A549 (cell line): ENCODE results near the gene GCDH. TPM values are rescaled to one million over a fixed set of nuclear protein-coding genes. Genes with fewer than 3 reads are reported as not detected.

Source experiments
- ATAC-seq, 2 experiments: fragments of 200-7000 bp in 1 of 2; fragments of >200 bp in 1 of 2; cut with Nextera tagmentation in 1 of 2; cut with Tn5 transposase in 1 of 2; 3 replicates each; pipeline versions ENCODE4 v1.8.0 to v1.9.1; 2018 to 2020; ENCODE audit warnings: mild to moderate bottlenecking in 1 of 2, moderate library complexity in 1 of 2
- CTCF ChIA-PET: fragments of 300-600 bp; sonication (Branson Sonifier 250); formaldehyde crosslinking; extraction: SDS; loops from one replicate; lab custom pipeline; 2021; ENCODE audit warnings: antibody characterized with exemption, inconsistent platforms; lab: Yijun Ruan, JAX
- POLR2A ChIA-PET: fragments of 350-600 bp; formaldehyde crosslinking; extraction: SDS; loops from one replicate; lab custom pipeline; 2021; ENCODE audit warnings: antibody characterized with exemption, inconsistent platforms; lab: Yijun Ruan, JAX
- DNase-seq, 2 experiments: peaks; one replicate each; pipeline versions ENCODE4 v3.0.0 to v3.0.0-alpha.2; 2011 to 2016; ENCODE audit warnings: low read depth in 1 of 2, low spot score in 1 of 2
- FAIRE-seq: peaks from 2 replicates; lab custom pipeline; 2011; peaks lifted over from hg19 to GRCh38; lab: Jason Lieb, UNC
- H3K27ac ChIP-seq, 2 experiments: fragments of >200 bp; sonication (Bioruptor Twin); formaldehyde crosslinking; 3 replicates each; pipeline ENCODE4 v1.5.1; 2016 to 2017
- H3K4me1 ChIP-seq: fragments of >200 bp; sonication (Bioruptor Twin); formaldehyde crosslinking; 3 replicates; pipeline ENCODE4 v1.6.1; 2016
- H3K4me2 ChIP-seq: fragments of >200 bp; sonication (Bioruptor Twin); formaldehyde crosslinking; 3 replicates; pipeline ENCODE4 v1.6.1; 2016
- H3K4me3 ChIP-seq: fragments of >200 bp; sonication (Bioruptor Twin); formaldehyde crosslinking; 3 replicates; pipeline ENCODE4 v1.5.1; 2016
- H3K9me3 ChIP-seq: fragments of >200 bp; sonication (Bioruptor Twin); formaldehyde crosslinking; 3 replicates; pipeline ENCODE4 v1.6.1; 2016
- BHLHE40 ChIP-seq: IDR thresholded peaks from 2 replicates; pipeline ENCODE4 v1.6.1; 2012; ENCODE audit warnings: low read depth, low read length, inconsistent platforms
- CEBPB ChIP-seq, 2 experiments: fragments of >200 bp in 1 of 2; sonication (Bioruptor Twin) in 1 of 2; formaldehyde crosslinking in 1 of 2; IDR thresholded peaks; 2 replicates each; pipeline ENCODE4 v1.6.1; 2012 to 2016
- CHD2 ChIP-seq: fragments of 150-350 bp; IDR thresholded peaks from 2 replicates; pipeline ENCODE4 v1.6.1; 2014; ENCODE audit warnings: low read length; ENCODE audit not compliant: partially characterized antibody
- CHD4 ChIP-seq: fragments of 200-600 bp; sonication (generic); IDR thresholded peaks from 2 replicates; pipeline ENCODE4 v1.6.1; 2016; ENCODE audit warnings: antibody characterized with exemption, mild to moderate bottlenecking, borderline replicate concordance
- E2F6 ChIP-seq: IDR thresholded peaks from 2 replicates; pipeline ENCODE4 v1.6.1; 2012; ENCODE audit warnings: low read depth, borderline replicate concordance
- EHMT2 ChIP-seq: fragments of 200-600 bp; sonication (generic); IDR thresholded peaks from 2 replicates; pipeline ENCODE4 v1.6.1; 2016; ENCODE audit warnings: antibody characterized with exemption, low read depth, mild to moderate bottlenecking, moderate library complexity
- ESRRA ChIP-seq: fragments of 150-350 bp; IDR thresholded peaks from 2 replicates; pipeline ENCODE4 v1.6.1; 2014; ENCODE audit warnings: mild to moderate bottlenecking, low read length, borderline replicate concordance
- FOSL2 ChIP-seq, 2 experiments: fragments of 450-650 bp in 1 of 2; fragments of >200 bp in 1 of 2; sonication (Bioruptor Twin) in 1 of 2; formaldehyde crosslinking; IDR thresholded peaks; 2 replicates each; pipeline versions ENCODE4 v1.5.0 to v1.6.1; 2016 to 2020; ENCODE audit warnings: mild to moderate bottlenecking in 1 of 2, moderate library complexity in 1 of 2
- FOXS1 ChIP-seq: fragments of 250-450 bp; sonication (Bioruptor Pico); IDR thresholded peaks from 2 replicates; pipeline ENCODE4 v1.5.0; 2020; ENCODE audit warnings: mild to moderate bottlenecking, moderate library complexity
- GATA3 ChIP-seq: IDR thresholded peaks from 2 replicates; pipeline ENCODE4 v1.6.1; 2012; ENCODE audit warnings: borderline replicate concordance
- HEYL ChIP-seq: fragments of 250-450 bp; sonication (Bioruptor Pico); IDR thresholded peaks from 2 replicates; pipeline ENCODE4 v1.8.0; 2021; ENCODE audit warnings: mild to moderate bottlenecking, moderate library complexity
- HMGXB4 ChIP-seq: fragments of 250-450 bp; sonication (Bioruptor Pico); IDR thresholded peaks from 2 replicates; pipeline ENCODE4 v1.5.0; 2021; ENCODE audit warnings: mild to moderate bottlenecking, moderate library complexity, borderline replicate concordance
- KDM1A ChIP-seq: fragments of 200-600 bp; sonication (generic); IDR thresholded peaks from 2 replicates; pipeline ENCODE4 v1.6.1; 2016; ENCODE audit warnings: low read depth, mild to moderate bottlenecking
- NPAS2 ChIP-seq: fragments of 250-450 bp; sonication (Bioruptor Pico); IDR thresholded peaks from 2 replicates; pipeline ENCODE4 v1.8.0; 2022; ENCODE audit warnings: mild to moderate bottlenecking, moderate library complexity, borderline replicate concordance
- NR3C1 ChIP-seq: fragments of >200 bp; sonication (Bioruptor Twin); formaldehyde crosslinking; IDR thresholded peaks from 3 replicates; pipeline ENCODE4 v1.6.1; 2017
- PBX3 ChIP-seq: IDR thresholded peaks from 2 replicates; pipeline ENCODE4 v1.6.1; 2012
- RAD21 ChIP-seq, 2 experiments: fragments of >200 bp in 1 of 2; sonication (Bioruptor Twin) in 1 of 2; formaldehyde crosslinking in 1 of 2; IDR thresholded peaks in 1 of 2; conservative IDR thresholded peaks in 1 of 2; 2 replicates in 1 of 2; 3 replicates in 1 of 2; pipeline ENCODE4 v1.6.1; 2012 to 2018; ENCODE audit warnings: inconsistent platforms in 1 of 2
- RARB ChIP-seq: fragments of 250-450 bp; sonication (Bioruptor Pico); IDR thresholded peaks from 2 replicates; pipeline ENCODE4 v1.8.0; 2021; ENCODE audit warnings: mild to moderate bottlenecking, moderate library complexity
- RCOR1 ChIP-seq: fragments of 150-350 bp; IDR thresholded peaks from 2 replicates; pipeline ENCODE4 v1.6.1; 2014; ENCODE audit warnings: antibody characterized with exemption, low read length, low read depth
- RFX5 ChIP-seq: fragments of 450-650 bp; IDR thresholded peaks from 2 replicates; pipeline ENCODE4 v1.7.1; 2014; ENCODE audit warnings: antibody characterized with exemption, mild to moderate bottlenecking, moderate library complexity
- TFCP2L1 ChIP-seq: fragments of 250-450 bp; sonication (Bioruptor Pico); IDR thresholded peaks from 2 replicates; pipeline ENCODE4 v1.5.0; 2021; ENCODE audit warnings: mild to moderate bottlenecking
- TP53 ChIP-seq: fragments of 250-450 bp; sonication (Bioruptor Pico); IDR thresholded peaks from 2 replicates; pipeline ENCODE4 v1.5.0; 2021; ENCODE audit warnings: mild to moderate bottlenecking, moderate library complexity
- USF2 ChIP-seq: fragments of 450-650 bp; IDR thresholded peaks from 2 replicates; pipeline ENCODE4 v1.6.1; 2014; ENCODE audit warnings: antibody characterized with exemption
- ZFP36 ChIP-seq: fragments of 450-650 bp; IDR thresholded peaks from 2 replicates; pipeline ENCODE4 v1.6.1; 2014; ENCODE audit warnings: borderline replicate concordance; ENCODE audit not compliant: partially characterized antibody
- WGBS: methylation state at CpG from one replicate; pipeline ENCODE4 v1.1.6; 2017; ENCODE audit errors: missing lambda C conversion rate; 5-methylcytosine and 5-hydroxymethylcytosine counted together
- polyA plus RNA-seq, 4 experiments: library from polyadenylated mRNA; depleted of rRNA in 3 of 4; stranded (reverse); fragments of >200 nt; fragmentation: RNase III in 1 of 4; extraction: RNeasy Plus Mini Kit Qiagen cat#74134 plus additional on column Dnase treatment in 1 of 4; gene quantifications; 2 replicates in 3 of 4; 3 replicates in 1 of 4; pipeline ENCODE4 v1.2.3, GENCODE V29; 2011 to 2017
- TF ChIP-seq, protein P1 (sequence below): fragments of >200 bp; sonication (Bioruptor Twin); formaldehyde crosslinking; IDR thresholded peaks from 3 replicates; pipeline ENCODE4 v1.5.1; 2016

Gene GCDH
- polyA plus RNA-seq, 2 of the 4 experiments (the other 2 are of a cell fraction) = 8.8 to 15.2 TPM

GRCh38 chr19:12882589-12882988 lies 8.4 kb upstream of the GCDH start (continued):
- TF ChIP-seq CHD4 (no peak), ZFP36 (no peak), FOSL2 (IDR thresholded peaks at IDR 0.05) (no peak), FOSL2 (CRISPR knock-in tag; IDR thresholded peaks at IDR 0.05) (no peak)

DNA sequence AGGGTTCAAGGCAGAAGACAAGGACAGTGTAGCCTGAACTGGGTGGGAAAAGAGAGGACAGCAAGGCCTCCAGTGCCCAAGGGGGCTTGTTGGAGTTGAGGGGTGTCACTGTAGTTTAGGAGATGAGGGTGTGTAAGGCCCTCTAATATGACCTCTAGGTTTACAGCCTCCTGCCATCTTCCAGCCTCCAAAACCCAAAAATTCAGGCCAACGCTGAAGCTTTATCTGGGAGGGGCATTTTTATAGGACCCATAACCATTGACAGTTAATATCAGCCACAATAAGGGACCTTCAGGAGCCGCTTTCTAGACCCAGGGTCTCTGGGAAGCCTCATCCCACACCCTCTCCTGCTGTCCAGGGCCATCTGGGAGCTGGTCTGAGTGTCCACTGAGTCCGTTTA lies 6.8 kb upstream of the GCDH start:
- Histone ChIP-seq H3K4me2 (no peak overlapping the region), H3K9me3 (peaks cover 9% of the 10 kb centered on the region; the same call in 2 of the 3 replicates), H3K4me3 (no peak overlapping the region), H3K4me1 (no peaks in the 10 kb centered on the region), H3K27ac (no peak overlapping the region)
- TF ChIP-seq NR3C1 = no peak
- no peak for TF ChIP-seq BHLHE40
- no peak for TF ChIP-seq RCOR1
- no peak for TF ChIP-seq GATA3
- TF ChIP-seq RFX5 = no peak
- TF ChIP-seq, protein P1, sequence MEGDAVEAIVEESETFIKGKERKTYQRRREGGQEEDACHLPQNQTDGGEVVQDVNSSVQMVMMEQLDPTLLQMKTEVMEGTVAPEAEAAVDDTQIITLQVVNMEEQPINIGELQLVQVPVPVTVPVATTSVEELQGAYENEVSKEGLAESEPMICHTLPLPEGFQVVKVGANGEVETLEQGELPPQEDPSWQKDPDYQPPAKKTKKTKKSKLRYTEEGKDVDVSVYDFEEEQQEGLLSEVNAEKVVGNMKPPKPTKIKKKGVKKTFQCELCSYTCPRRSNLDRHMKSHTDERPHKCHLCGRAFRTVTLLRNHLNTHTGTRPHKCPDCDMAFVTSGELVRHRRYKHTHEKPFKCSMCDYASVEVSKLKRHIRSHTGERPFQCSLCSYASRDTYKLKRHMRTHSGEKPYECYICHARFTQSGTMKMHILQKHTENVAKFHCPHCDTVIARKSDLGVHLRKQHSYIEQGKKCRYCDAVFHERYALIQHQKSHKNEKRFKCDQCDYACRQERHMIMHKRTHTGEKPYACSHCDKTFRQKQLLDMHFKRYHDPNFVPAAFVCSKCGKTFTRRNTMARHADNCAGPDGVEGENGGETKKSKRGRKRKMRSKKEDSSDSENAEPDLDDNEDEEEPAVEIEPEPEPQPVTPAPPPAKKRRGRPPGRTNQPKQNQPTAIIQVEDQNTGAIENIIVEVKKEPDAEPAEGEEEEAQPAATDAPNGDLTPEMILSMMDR = no peak
- TF ChIP-seq HMGXB4 (CRISPR knock-in tag) = no peak
- TF ChIP-seq PBX3 = no peak
- no peak for TF ChIP-seq FOXS1 (CRISPR knock-in tag)
- TF ChIP-seq HEYL (CRISPR knock-in tag) = no peak
- TF ChIP-seq E2F6 = no peak
- no peak for TF ChIP-seq USF2
- ChIA-PET CTCF (interaction anchor here (0.6 to 4.5 kb wide), 5 partner anchors 23 to 118 kb away, joined by 3 to 17 read pairs (median 5); partner anchors contain the start of gene RTBDN), POLR2A (no interaction called here)
- DNase-seq = no peak
- ATAC-seq = no peak
- FAIRE-seq = no peak
- 85% methylated on average over 3 of the region's 3 CpGs for WGBS

- CTCF ChIA-PET = interaction anchor here (0.6 to 4.5 kb wide), 18 partner anchors 8 to 118 kb away, joined by 3 to 17 read pairs (median 3); partner anchors contain the start of gene RTBDN
- WGBS = 95% methylated on average over 12 of the region's 12 CpGs
- TF ChIP-seq ESRRA (no peak), RAD21 (conservative IDR thresholded peaks at IDR 0.05 in 1 of 2, IDR thresholded peaks at IDR 0.05 in 1 of 2) (no peak), HMGXB4 (CRISPR knock-in tag) (no peak), ZFP36 (no peak), TFCP2L1 (CRISPR knock-in tag) (no peak), KDM1A (no peak), CEBPB (IDR thresholded peaks at IDR 0.05) (no peak), NPAS2 (CRISPR knock-in tag) (no peak), CHD2 (no peak), TP53 (CRISPR knock-in tag) (no peak), RARB (no peak), EHMT2 (no peak)
Observed at GRCh38 chr19:12884627-12884925, 6.4 kb upstream of the GCDH start.

More at GRCh38 chr19:12884627-12884925, 6.4 kb upstream of the GCDH start:
- POLR2A ChIA-PET = interaction anchor here (0.6 kb wide), 1 partner anchor 80 kb away, joined by 3 read pairs; no protein-coding TSS in a partner anchor
- no peak for FAIRE-seq
- H3K4me1 ChIP-seq = no peaks in the 10 kb centered on the region
- H3K9me3 ChIP-seq = peaks cover 9% of the 10 kb centered on the region; the same call in 2 of the 3 replicates
- H3K4me3 ChIP-seq = no peak overlapping the region; the same call in 2 of the 3 replicates
- H3K4me2 ChIP-seq = peak overlapping the region; percentile 65
- H3K27ac ChIP-seq = no peak overlapping the region
- no peak for DNase-seq
- ATAC-seq = no peak
